ENCODE results near the gene ABHD6.
"Not testable (repeated sequence)": the region's sequence is repeated elsewhere in the genome, so short reads cannot be mapped to it uniquely, and the experiment has no call there.

ABHD6 gene

GRCh38 chr3:58335652-58335947, 98.0 kb downstream of the ABHD6 start:
- no peak for DNase-seq
- no peak overlapping the region for H4K8ac ChIP-seq (ENCODE audit: low read depth, low read length)
- no peaks in the 10 kb centered on the region for H3K9me3 ChIP-seq (ENCODE audit: insufficient read depth, low read depth, low read length)
- no peak overlapping the region for H4K91ac ChIP-seq (ENCODE audit: low read depth, low read length)
- H4K12ac ChIP-seq (ENCODE audit: low read depth, low read length): no peak overlapping the region
- no peak overlapping the region for H2AFZ ChIP-seq (ENCODE audit: insufficient read depth, low read length, poor library complexity)
- no peak overlapping the region for H2BK5ac ChIP-seq (ENCODE audit: low read depth, low read length, poor library complexity)
- H3K27me3 ChIP-seq (ENCODE audit: insufficient read depth, low read length): no peaks in the 10 kb centered on the region
- H2BK12ac ChIP-seq (ENCODE audit: low read length): no peak overlapping the region
- H3K23ac ChIP-seq (ENCODE audit: low read length): no peak overlapping the region
- WGBS (ENCODE audit: extremely low coverage, insufficient coverage, insufficient read length): no CpG with 5 or more reads among the region's 1 CpG
- H3K9ac ChIP-seq (ENCODE audit: low read length): no peak overlapping the region
- peaks cover 0 to 4% of the 10 kb centered on the region in 2 experiments for H3K4me1 ChIP-seq (ENCODE audit: control insufficient read depth in 1 of 2, insufficient read depth in 2 of 2, low read length in 2 of 2)
- H3K4me2 ChIP-seq (ENCODE audit: low read length): no peak overlapping the region
- no peak overlapping the region for H3K4ac ChIP-seq (ENCODE audit: low read depth, low read length)
- H2BK120ac ChIP-seq (ENCODE audit: insufficient read depth, low read length, poor library complexity): no peak overlapping the region
- no peak overlapping the region for H3K14ac ChIP-seq (ENCODE audit: low read length)
- H3K18ac ChIP-seq (ENCODE audit: low read length): no peak overlapping the region
- H3K27ac ChIP-seq (ENCODE audit: low read depth, low read length): no peak overlapping the region
- no peak overlapping the region for H3K4me3 ChIP-seq (ENCODE audit: low read depth, low read length)
- H3K79me1 ChIP-seq (ENCODE audit: low read length): peaks cover 6% of the 10 kb centered on the region
- H3K79me2 ChIP-seq (ENCODE audit: control insufficient read depth, insufficient read depth, low read length, poor library complexity): no peaks in the 10 kb centered on the region
- no peak overlapping the region for H2AK5ac ChIP-seq (ENCODE audit: low read length)
- no peaks in the 10 kb centered on the region for H3K36me3 ChIP-seq (ENCODE audit: control insufficient read depth in 1 of 2, insufficient read depth in 2 of 2, low read length in 2 of 2)

DNA sequence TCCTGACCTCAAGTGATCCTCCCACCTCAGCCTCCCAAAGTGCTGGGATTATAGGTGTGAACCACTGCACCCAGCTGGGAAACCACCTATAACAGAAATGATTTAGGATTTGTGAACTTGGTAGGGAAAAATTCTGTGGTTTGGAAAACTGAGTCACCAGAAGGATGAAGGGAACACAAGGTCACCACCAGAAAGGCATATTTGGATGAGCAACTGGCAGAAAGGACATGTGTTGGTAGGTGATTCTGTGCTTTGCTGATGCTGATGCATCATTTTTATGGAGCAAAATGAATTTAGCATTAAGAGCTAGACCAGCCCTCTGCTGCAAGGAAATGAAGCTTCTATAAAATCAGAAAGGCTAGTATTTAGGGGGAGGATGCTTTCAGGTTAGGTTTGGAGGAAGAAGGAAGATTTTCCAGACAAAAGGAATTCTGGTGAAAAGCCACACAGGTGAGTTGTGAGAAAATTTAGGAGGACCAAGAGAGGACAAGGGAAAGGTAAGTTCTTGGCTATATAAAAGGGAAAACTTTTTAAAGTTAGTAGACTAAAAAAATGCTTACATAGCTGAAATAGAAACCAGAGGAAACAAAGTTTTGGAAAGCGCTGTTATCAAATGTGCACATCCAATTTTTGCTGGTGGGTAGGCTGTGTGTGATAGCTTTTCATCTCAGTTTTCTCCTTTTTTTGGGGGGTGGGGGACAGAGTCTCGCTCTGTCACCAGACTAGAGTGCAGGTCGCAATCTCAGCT, 98.7 kb downstream of the ABHD6 start:
- peaks cover 0 to 4% of the 10 kb centered on the region in 2 experiments for H3K4me1 ChIP-seq (ENCODE audit: control insufficient read depth in 1 of 2, insufficient read depth in 2 of 2, low read length in 2 of 2)
- no peaks in the 10 kb centered on the region for H3K36me3 ChIP-seq (ENCODE audit: control insufficient read depth in 1 of 2, insufficient read depth in 2 of 2, low read length in 2 of 2)
- no peak overlapping the region for H2BK5ac ChIP-seq (ENCODE audit: low read depth, low read length, poor library complexity)
- H3K9me3 ChIP-seq (ENCODE audit: insufficient read depth, low read depth, low read length): no peaks in the 10 kb centered on the region
- H3K23ac ChIP-seq (ENCODE audit: low read length): no peak overlapping the region
- H2BK12ac ChIP-seq (ENCODE audit: low read length): no peak overlapping the region
- WGBS (ENCODE audit: extremely low coverage, insufficient coverage, insufficient read length): no CpG with 5 or more reads among the region's 3 CpGs
- no peak overlapping the region for H2AFZ ChIP-seq (ENCODE audit: insufficient read depth, low read length, poor library complexity)
- H4K91ac ChIP-seq (ENCODE audit: low read depth, low read length): no peak overlapping the region
- no peak overlapping the region for H3K9ac ChIP-seq (ENCODE audit: low read length)
- no peak overlapping the region for H2BK120ac ChIP-seq (ENCODE audit: insufficient read depth, low read length, poor library complexity)
- no peak overlapping the region for H3K4me3 ChIP-seq (ENCODE audit: low read depth, low read length)
- no peak overlapping the region for H4K12ac ChIP-seq (ENCODE audit: low read depth, low read length)
- no peak overlapping the region for H4K8ac ChIP-seq (ENCODE audit: low read depth, low read length)
- no peaks in the 10 kb centered on the region for H3K79me2 ChIP-seq (ENCODE audit: control insufficient read depth, insufficient read depth, low read length, poor library complexity)
- DNase-seq: no peak
- no peaks in the 10 kb centered on the region for H3K27me3 ChIP-seq (ENCODE audit: insufficient read depth, low read length)
- H3K18ac ChIP-seq (ENCODE audit: low read length): no peak overlapping the region
- no peak overlapping the region for H3K27ac ChIP-seq (ENCODE audit: low read depth, low read length)
- H2AK5ac ChIP-seq (ENCODE audit: low read length): no peak overlapping the region
- H3K4ac ChIP-seq (ENCODE audit: low read depth, low read length): no peak overlapping the region
- peaks cover 6% of the 10 kb centered on the region for H3K79me1 ChIP-seq (ENCODE audit: low read length)
- no peak overlapping the region for H3K4me2 ChIP-seq (ENCODE audit: low read length)
- no peak overlapping the region for H3K14ac ChIP-seq (ENCODE audit: low read length)

DNA sequence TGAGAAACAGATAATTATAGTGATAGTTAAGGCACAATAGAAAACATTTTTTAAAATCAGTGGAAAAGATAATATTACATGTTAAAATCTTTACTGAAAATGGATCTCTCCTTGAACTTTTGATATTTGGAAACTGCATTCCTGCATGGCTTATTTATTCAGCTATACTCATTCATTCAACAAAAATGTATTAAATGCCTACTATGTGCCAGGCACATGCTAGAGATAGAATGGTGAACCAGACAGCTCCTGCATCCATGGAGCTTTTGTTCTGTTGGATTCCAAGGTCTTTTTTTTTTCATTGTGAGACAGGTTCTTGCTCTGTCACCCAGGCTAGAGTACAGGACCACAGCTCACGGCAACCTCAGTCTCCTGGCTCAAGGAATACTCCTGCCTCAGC, 99.6 kb downstream of the ABHD6 start:
- Histone ChIP-seq H3K4me2 (ENCODE audit: low read length) (no peak overlapping the region), H2AK5ac (ENCODE audit: low read length) (no peak overlapping the region), H3K4me3 (ENCODE audit: low read depth, low read length) (no peak overlapping the region), H3K9me3 (ENCODE audit: insufficient read depth, low read depth, low read length) (no peaks in the 10 kb centered on the region), H3K79me1 (ENCODE audit: low read length) (peaks cover 6% of the 10 kb centered on the region), H2AFZ (ENCODE audit: insufficient read depth, low read length, poor library complexity) (no peak overlapping the region), H3K23ac (ENCODE audit: low read length) (no peak overlapping the region), H3K4ac (ENCODE audit: low read depth, low read length) (no peak overlapping the region), H3K79me2 (ENCODE audit: control insufficient read depth, insufficient read depth, low read length, poor library complexity) (no peaks in the 10 kb centered on the region), H4K12ac (ENCODE audit: low read depth, low read length) (no peak overlapping the region), H3K4me1 (ENCODE audit: control insufficient read depth in 1 of 2, insufficient read depth in 2 of 2, low read length in 2 of 2) (peaks cover 0 to 4% of the 10 kb centered on the region in 2 experiments), H3K27ac (ENCODE audit: low read depth, low read length) (no peak overlapping the region), H3K27me3 (ENCODE audit: insufficient read depth, low read length) (no peaks in the 10 kb centered on the region), H2BK12ac (ENCODE audit: low read length) (no peak overlapping the region), H3K18ac (ENCODE audit: low read length) (no peak overlapping the region), H3K9ac (ENCODE audit: low read length) (no peak overlapping the region), H4K8ac (ENCODE audit: low read depth, low read length) (no peak overlapping the region), H3K14ac (ENCODE audit: low read length) (no peak overlapping the region), H4K91ac (ENCODE audit: low read depth, low read length) (no peak overlapping the region), H3K36me3 (ENCODE audit: control insufficient read depth in 1 of 2, insufficient read depth in 2 of 2, low read length in 2 of 2) (no peaks in the 10 kb centered on the region), H2BK5ac (ENCODE audit: low read depth, low read length, poor library complexity) (no peak overlapping the region), H2BK120ac (ENCODE audit: insufficient read depth, low read length, poor library complexity) (no peak overlapping the region)
- no CpG with 5 or more reads among the region's 1 CpG for WGBS (ENCODE audit: extremely low coverage, insufficient coverage, insufficient read length)
- DNase-seq: no peak

DNA sequence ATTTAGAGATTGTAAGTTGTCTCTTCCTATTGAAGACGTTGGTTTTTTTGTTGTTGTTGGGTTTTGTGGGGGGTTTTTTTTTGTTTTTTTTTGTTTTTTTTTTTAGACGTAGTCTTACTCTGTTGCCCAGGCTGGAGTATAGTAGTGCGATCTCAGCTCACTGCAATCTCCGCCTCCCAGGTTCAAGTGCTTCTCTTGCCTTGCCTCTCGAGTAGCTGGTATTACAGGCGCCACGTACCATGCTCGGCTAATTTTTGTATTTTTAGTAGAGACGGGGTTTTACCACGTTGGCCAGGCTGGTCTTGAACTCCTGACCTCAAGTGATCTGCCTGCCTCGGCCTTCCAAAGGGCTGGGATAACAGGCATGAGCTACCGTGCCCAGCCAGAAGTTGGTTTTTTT, 101.6 kb downstream of the ABHD6 start:
- H3K36me3 ChIP-seq (ENCODE audit: control insufficient read depth in 1 of 2, insufficient read depth in 2 of 2, low read length in 2 of 2); H3K4me2 ChIP-seq (ENCODE audit: low read length); H2AFZ ChIP-seq (ENCODE audit: insufficient read depth, low read length, poor library complexity); H2BK12ac ChIP-seq (ENCODE audit: low read length); H4K91ac ChIP-seq (ENCODE audit: low read depth, low read length); H3K4me3 ChIP-seq (ENCODE audit: low read depth, low read length); H3K18ac ChIP-seq (ENCODE audit: low read length); H3K9me3 ChIP-seq (ENCODE audit: insufficient read depth, low read depth, low read length); H2BK5ac ChIP-seq (ENCODE audit: low read depth, low read length, poor library complexity); H2AK5ac ChIP-seq (ENCODE audit: low read length); H3K27ac ChIP-seq (ENCODE audit: low read depth, low read length); H3K14ac ChIP-seq (ENCODE audit: low read length); H3K23ac ChIP-seq (ENCODE audit: low read length); H3K4ac ChIP-seq (ENCODE audit: low read depth, low read length); H4K8ac ChIP-seq (ENCODE audit: low read depth, low read length); H2BK120ac ChIP-seq (ENCODE audit: insufficient read depth, low read length, poor library complexity); H3K79me1 ChIP-seq (ENCODE audit: low read length); H3K79me2 ChIP-seq (ENCODE audit: control insufficient read depth, insufficient read depth, low read length, poor library complexity); H3K4me1 ChIP-seq (ENCODE audit: control insufficient read depth in 1 of 2, insufficient read depth in 2 of 2, low read length in 2 of 2); DNase-seq; H4K12ac ChIP-seq (ENCODE audit: low read depth, low read length); H3K27me3 ChIP-seq (ENCODE audit: insufficient read depth, low read length); H3K9ac ChIP-seq (ENCODE audit: low read length): not testable (repeated sequence)
- 100% methylated on average over 1 of the region's 12 CpGs for WGBS (ENCODE audit: extremely low coverage, insufficient coverage, insufficient read length)
